H1 (cell line): Measurements from ENCODE around the gene CYP17A1. TPM values are rescaled to one million over a fixed set of nuclear protein-coding genes. Genes with fewer than 3 reads are reported as not detected.

ENCODE experiments used
- CTCF ChIA-PET: fragments of 300-600 bp; sonication (Branson Sonifier 250); formaldehyde crosslinking; loops from one replicate; lab custom pipeline; 2021; ENCODE audit not compliant: partially characterized antibody; lab: Charles Lee
- POLR2A ChIA-PET: fragments of 300-600 bp; sonication (Branson Sonifier 250); formaldehyde crosslinking; loops from one replicate; lab custom pipeline; 2021; ENCODE audit warnings: inconsistent platforms; ENCODE audit not compliant: partially characterized antibody; lab: Charles Lee
- DNase-seq, 2 experiments: peaks; one replicate each; pipeline versions ENCODE4 v3.0.0 to v3.0.0-alpha.2; 2010 to 2022; ENCODE audit warnings: low spot score in 2 of 2, low read depth in 1 of 2, mixed read lengths in 1 of 2
- FAIRE-seq: peaks from 2 replicates; lab custom pipeline; 2011; peaks lifted over from hg19 to GRCh38; lab: Jason Lieb, UNC
- H2AFZ ChIP-seq: 2 replicates; pipeline ENCODE4 v1.8.1; 2012; ENCODE audit warnings: low read length, inconsistent platforms
- H2AK5ac ChIP-seq: 2 replicates; pipeline ENCODE4 v1.6.1; 2013; ENCODE audit warnings: low read depth, low read length
- H2BK120ac ChIP-seq: replicated peaks from 2 replicates; pipeline ENCODE3; 2013; ENCODE audit warnings: low read depth, low read length, inconsistent platforms
- H2BK12ac ChIP-seq: 2 replicates; pipeline ENCODE4 v1.6.1; 2013; ENCODE audit warnings: low read depth, low read length
- H2BK15ac ChIP-seq: 2 replicates; pipeline ENCODE4 v1.6.1; 2013; ENCODE audit warnings: low read length
- H2BK20ac ChIP-seq: 2 replicates; pipeline ENCODE4 v1.6.1; 2013; ENCODE audit warnings: low read length
- H2BK5ac ChIP-seq: 2 replicates; pipeline ENCODE4 v1.6.1; 2013; ENCODE audit warnings: low read depth, low read length
- H3K14ac ChIP-seq: 2 replicates; pipeline ENCODE4 v1.6.1; 2013; ENCODE audit warnings: inconsistent platforms; ENCODE audit not compliant: insufficient read length
- H3K18ac ChIP-seq: 2 replicates; pipeline ENCODE4 v1.6.1; 2013; ENCODE audit warnings: low read length; ENCODE audit errors: extremely low read depth
- H3K23ac ChIP-seq: 2 replicates; pipeline ENCODE4 v1.6.1; 2013; ENCODE audit warnings: inconsistent platforms; ENCODE audit not compliant: insufficient read length
- H3K23me2 ChIP-seq: 2 replicates; pipeline ENCODE4 v1.6.1; 2013; ENCODE audit warnings: low read depth, low read length
- H3K27ac ChIP-seq: 2 replicates; pipeline ENCODE4 v1.6.1; 2011; ENCODE audit warnings: low read depth, low read length, inconsistent platforms
- H3K27me3 ChIP-seq, 4 experiments: replicated peaks in 1 of 4; 1 replicate in 1 of 4; 2 replicates in 3 of 4; pipeline versions ENCODE4 v1.6.1 to v1.8.1; 2011 to 2013; ENCODE audit warnings: low read length in 3 of 4, mild to moderate bottlenecking in 3 of 4, inconsistent platforms in 2 of 4, mixed read lengths in 2 of 4, moderate library complexity in 1 of 4; ENCODE audit not compliant: control insufficient read depth in 3 of 4, insufficient read depth in 3 of 4; ENCODE audit errors: extremely low read depth in 1 of 4
- H3K36me3 ChIP-seq, 4 experiments: 2 replicates each; pipeline versions ENCODE4 v1.6.1 to v1.8.1; 2011 to 2013; ENCODE audit warnings: mild to moderate bottlenecking in 4 of 4, low read length in 3 of 4, moderate library complexity in 2 of 4, control low read depth in 1 of 4, inconsistent platforms in 1 of 4; ENCODE audit not compliant: insufficient read depth in 4 of 4, control insufficient read depth in 2 of 4
- H3K4ac ChIP-seq: replicated peaks from 2 replicates; pipeline ENCODE3; 2013; ENCODE audit warnings: low read length, low read depth, mixed read lengths, inconsistent platforms; ENCODE audit not compliant: insufficient read length
- H3K4me1 ChIP-seq, 4 experiments: replicated peaks in 1 of 4; 1 replicate in 1 of 4; 2 replicates in 3 of 4; pipeline versions ENCODE4 v1.6.1 to v1.8.1; 2011 to 2013; ENCODE audit warnings: low read length in 3 of 4, inconsistent platforms in 2 of 4, mixed read lengths in 1 of 4; ENCODE audit not compliant: insufficient read depth in 4 of 4, control insufficient read depth in 3 of 4
- H3K4me2 ChIP-seq, 2 experiments: 2 replicates each; pipeline versions ENCODE4 v1.6.1 to v1.8.1; 2011 to 2013; ENCODE audit warnings: low read depth in 2 of 2, low read length in 2 of 2, control low read depth in 1 of 2, inconsistent platforms in 1 of 2, mild to moderate bottlenecking in 1 of 2; ENCODE audit not compliant: insufficient read depth in 1 of 2
- H3K4me3 ChIP-seq, 4 experiments: fragments of 200-600, 300-600 bp in 1 of 4; sonication (generic), shearing (Covaris generic), sonication (Bioruptor Twin) in 1 of 4; 2 replicates each; pipeline versions ENCODE4 v1.5.1 to v1.8.1; 2011 to 2016; ENCODE audit warnings: low read length in 4 of 4, low read depth in 3 of 4, control low read depth in 2 of 4, inconsistent platforms in 2 of 4, mild to moderate bottlenecking in 2 of 4, mixed read lengths in 1 of 4, moderate library complexity in 1 of 4; ENCODE audit not compliant: insufficient read depth in 2 of 4; ENCODE audit errors: extremely low read depth in 1 of 4
- H3K56ac ChIP-seq: replicated peaks from 2 replicates; pipeline ENCODE3; 2013; ENCODE audit warnings: low read depth, mild to moderate bottlenecking, mixed read lengths, low read length, inconsistent platforms; ENCODE audit not compliant: insufficient read length
- H3K79me1 ChIP-seq: 2 replicates; pipeline ENCODE4 v1.6.1; 2013; ENCODE audit warnings: low read depth, low read length, control low read depth
- H3K79me2 ChIP-seq, 2 experiments: 2 replicates each; pipeline versions ENCODE4 v1.6.1 to v1.8.1; 2012 to 2013; ENCODE audit warnings: low read length in 2 of 2, mild to moderate bottlenecking in 2 of 2, inconsistent platforms in 1 of 2; ENCODE audit not compliant: insufficient read depth in 2 of 2, control insufficient read depth in 1 of 2
- H3K9ac ChIP-seq, 4 experiments: replicated peaks in 1 of 4; 1 replicate in 1 of 4; 2 replicates in 3 of 4; pipeline versions ENCODE4 v1.6.1 to v1.8.1; 2011 to 2013; ENCODE audit warnings: low read depth in 3 of 4, low read length in 3 of 4, control low read depth in 2 of 4, mild to moderate bottlenecking in 2 of 4, moderate library complexity in 2 of 4, inconsistent platforms in 1 of 4; ENCODE audit errors: extremely low read depth in 1 of 4
- H3K9me3 ChIP-seq, 2 experiments: 2 replicates each; pipeline versions ENCODE4 v1.6.1 to v1.8.1; 2012 to 2013; ENCODE audit warnings: mild to moderate bottlenecking in 2 of 2, moderate library complexity in 2 of 2, control low read depth in 1 of 2, inconsistent platforms in 1 of 2, low read depth in 1 of 2, low read length in 1 of 2, mixed read lengths in 1 of 2; ENCODE audit not compliant: insufficient read depth in 2 of 2
- H4K20me1 ChIP-seq, 2 experiments: replicated peaks in 1 of 2; 2 replicates each; pipeline versions ENCODE3 to v1.8.1; 2011 to 2013; ENCODE audit warnings: inconsistent platforms in 2 of 2, low read length in 2 of 2, mild to moderate bottlenecking in 1 of 2; ENCODE audit not compliant: insufficient read depth in 2 of 2, control insufficient read depth in 1 of 2
- H4K5ac ChIP-seq: 2 replicates; pipeline ENCODE4 v1.6.1; 2013; ENCODE audit warnings: low read length, low read depth, mixed read lengths, inconsistent platforms; ENCODE audit not compliant: insufficient read length
- H4K8ac ChIP-seq: 2 replicates; pipeline ENCODE4 v1.8.0; 2013; ENCODE audit warnings: mild to moderate bottlenecking, moderate library complexity, low read length, inconsistent platforms; ENCODE audit not compliant: insufficient read depth; ENCODE audit errors: extremely low read depth
- H4K91ac ChIP-seq: replicated peaks from 2 replicates; pipeline ENCODE3; 2013; ENCODE audit warnings: low read length, mixed read lengths, inconsistent platforms; ENCODE audit not compliant: insufficient read length
- CBX5 ChIP-seq: fragments of 300-800, 300-1000 bp; sonication (generic); IDR thresholded peaks from 2 replicates; pipeline ENCODE4 v1.7.1; 2016; ENCODE audit warnings: antibody characterized with exemption, low read length, low read depth
- CTBP2 ChIP-seq: IDR thresholded peaks from 2 replicates; pipeline ENCODE4 v1.7.0; 2011; ENCODE audit warnings: borderline replicate concordance, mild to moderate bottlenecking, moderate library complexity, mixed read lengths, low read length; ENCODE audit not compliant: insufficient read depth, insufficient read length
- MAFK ChIP-seq: IDR thresholded peaks from 2 replicates; pipeline ENCODE4 v1.6.1; 2012; ENCODE audit warnings: low read depth, mild to moderate bottlenecking, improper control_type of control experiment, low read length
- NANOG ChIP-seq: IDR thresholded peaks from 2 replicates; pipeline ENCODE4 v1.6.1; 2011; ENCODE audit warnings: low read length, low read depth, mild to moderate bottlenecking, inconsistent platforms; ENCODE audit not compliant: insufficient read depth, poor library complexity, severe bottlenecking
- POLR2AphosphoS5 ChIP-seq: IDR thresholded peaks from 2 replicates; pipeline ENCODE4 v1.6.1; 2011; ENCODE audit warnings: low read depth, low read length
- SP2 ChIP-seq: IDR thresholded peaks from 2 replicates; pipeline ENCODE4 v1.6.1; 2012; ENCODE audit warnings: mild to moderate bottlenecking, low read length, inconsistent platforms
- TAF1 ChIP-seq: IDR thresholded peaks from 2 replicates; pipeline ENCODE4 v1.6.1; 2011; ENCODE audit warnings: mild to moderate bottlenecking, low read depth, low read length
- ZNF274 ChIP-seq: IDR thresholded peaks from 2 replicates; pipeline ENCODE4 v1.7.0; 2012; ENCODE audit warnings: low read length, borderline replicate concordance; ENCODE audit errors: extremely low read depth
- WGBS, 2 experiments: shearing (Covaris generic) in 1 of 2; methylation state at CpG; one replicate each; pipeline versions ENCODE4 v1.1.6 to v1.1.7; 2013 to 2015; ENCODE audit warnings: low lambda C conversion rate in 2 of 2, mixed read lengths in 2 of 2, inconsistent platforms in 1 of 2, low coverage in 1 of 2, missing lambda C conversion rate in 1 of 2; ENCODE audit not compliant: insufficient replicate concordance in 2 of 2, insufficient coverage in 1 of 2, insufficient read length in 1 of 2; ENCODE audit errors: extremely low coverage in 1 of 2, missing lambda C conversion rate in 1 of 2; 5-methylcytosine and 5-hydroxymethylcytosine counted together
- polyA plus RNA-seq, 7 experiments: library from polyadenylated mRNA; depleted of rRNA in 3 of 7; stranded (reverse) in 5 of 7; unstranded in 2 of 7; fragments of >200 nt in 5 of 7; fragments of 200-250 nt in 2 of 7; gene quantifications; 1 replicate in 5 of 7; 2 replicates in 1 of 7; 4 replicates in 1 of 7; pipeline versions ENCODE4 v1.2.1 to v1.2.3, GENCODE V29; 2011 to 2013; ENCODE audit warnings: missing spikeins in 2 of 7, mixed read lengths in 2 of 7
- total RNA-seq: library from RNA; stranded (reverse); fragmentation: NEBNext Ultra II Directional; extraction: Animal tissue kit (Norgen Biotek cat#: 25700); gene quantifications from 2 replicates; pipeline ENCODE4 v1.2.1, GENCODE V29; 2021
- TF ChIP-seq, protein P1 (sequence below): IDR thresholded peaks from 2 replicates; pipeline ENCODE4 v1.6.1; 2012; ENCODE audit warnings: low read length, inconsistent platforms
- TF ChIP-seq, protein P2 (sequence below), 3 experiments: IDR thresholded peaks; 1 replicate in 2 of 3; 2 replicates in 1 of 3; pipeline versions ENCODE4 v1.5.1 to v1.6.1; 2011; ENCODE audit warnings: low read length in 3 of 3, mild to moderate bottlenecking in 3 of 3, inconsistent platforms in 2 of 3, low read depth in 1 of 3, moderate library complexity in 1 of 3; ENCODE audit not compliant: insufficient read depth in 1 of 3; ENCODE audit errors: control extremely low read depth in 1 of 3

Gene CYP17A1
- total and polyA plus RNA-seq, 2 of the 8 experiments (the other 6 are each of a cell fraction or from before 2014, with no cell fraction given), result not detected

DNA sequence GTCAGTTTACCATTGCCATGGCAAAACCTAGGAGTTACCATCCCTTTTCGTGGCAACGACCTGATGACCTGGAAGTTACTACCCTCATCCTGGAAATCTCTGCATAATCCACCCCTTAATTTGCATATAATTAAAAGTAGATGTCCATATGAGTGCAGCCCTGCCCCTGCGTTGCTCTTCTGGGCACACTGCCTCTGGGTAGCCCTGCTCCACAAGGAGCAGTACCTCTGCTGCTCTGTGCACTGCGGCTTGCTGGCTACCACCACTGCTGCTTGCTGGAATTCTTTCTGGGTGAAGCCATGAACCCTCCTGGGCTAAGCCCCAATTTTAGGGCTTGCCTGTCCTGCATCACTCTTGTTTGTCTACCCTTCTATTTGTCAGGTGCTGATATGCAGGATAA lies 12.5 kb downstream of the CYP17A1 start:
- H2BK5ac ChIP-seq, result no peak overlapping the region
- H3K56ac ChIP-seq, result no peak overlapping the region
- H3K4me1 ChIP-seq, result no peaks in the 10 kb centered on the region; a peak in 2 of 7 replicates
- no peaks in the 10 kb centered on the region for H3K23me2 ChIP-seq
- ChIA-PET CTCF (interaction anchor here (1.4 kb wide), 1 partner anchor 77 kb away, joined by 5 read pairs; no protein-coding TSS in a partner anchor), POLR2A (no interaction called here)
- no peaks in the 10 kb centered on the region for H3K36me3 ChIP-seq
- H3K14ac ChIP-seq, result no peak overlapping the region
- H2AK5ac ChIP-seq, result no peak overlapping the region
- H2BK15ac ChIP-seq, result no peak overlapping the region
- no peak overlapping the region for H3K4me3 ChIP-seq
- H4K20me1 ChIP-seq, result no peaks in the 10 kb centered on the region
- H3K23ac ChIP-seq, result no peak overlapping the region
- DNase-seq (no peak), FAIRE-seq (no peak)
- no peaks in the 10 kb centered on the region for H3K27me3 ChIP-seq
- H2BK20ac ChIP-seq, result no peak overlapping the region
- no peaks in the 10 kb centered on the region for H3K79me1 ChIP-seq
- H4K8ac ChIP-seq, result no peak overlapping the region
- peaks cover 4 to 11% of the 10 kb centered on the region in 2 experiments; a peak in 2 of 4 replicates for H3K9me3 ChIP-seq
- H4K91ac ChIP-seq, result no peak overlapping the region
- no peak overlapping the region for H3K4ac ChIP-seq
- 92% methylated on average over 4 of the region's 4 CpGs; no CpG with 5 or more reads in 1 of the 2 experiments for WGBS, 2 experiments
- H3K4me2 ChIP-seq, result no peak overlapping the region
- no peak overlapping the region for H2BK12ac ChIP-seq
- H2AFZ ChIP-seq, result no peak overlapping the region
- no peak overlapping the region for H4K5ac ChIP-seq
- H3K18ac ChIP-seq, result no peak overlapping the region
- no peak overlapping the region for H3K9ac ChIP-seq
- H3K27ac ChIP-seq, result no peak overlapping the region
- no peaks in the 10 kb centered on the region for H3K79me2 ChIP-seq
- H2BK120ac ChIP-seq, result no peak overlapping the region
- TF ChIP-seq SP2, result no peak
- TF ChIP-seq, protein P1, sequence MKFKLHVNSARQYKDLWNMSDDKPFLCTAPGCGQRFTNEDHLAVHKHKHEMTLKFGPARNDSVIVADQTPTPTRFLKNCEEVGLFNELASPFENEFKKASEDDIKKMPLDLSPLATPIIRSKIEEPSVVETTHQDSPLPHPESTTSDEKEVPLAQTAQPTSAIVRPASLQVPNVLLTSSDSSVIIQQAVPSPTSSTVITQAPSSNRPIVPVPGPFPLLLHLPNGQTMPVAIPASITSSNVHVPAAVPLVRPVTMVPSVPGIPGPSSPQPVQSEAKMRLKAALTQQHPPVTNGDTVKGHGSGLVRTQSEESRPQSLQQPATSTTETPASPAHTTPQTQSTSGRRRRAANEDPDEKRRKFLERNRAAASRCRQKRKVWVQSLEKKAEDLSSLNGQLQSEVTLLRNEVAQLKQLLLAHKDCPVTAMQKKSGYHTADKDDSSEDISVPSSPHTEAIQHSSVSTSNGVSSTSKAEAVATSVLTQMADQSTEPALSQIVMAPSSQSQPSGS, result no peak
- TF ChIP-seq TAF1, result no peak
- TF ChIP-seq POLR2AphosphoS5, result no peak
- TF ChIP-seq CTBP2, result no peak
- no peak for TF ChIP-seq CBX5
- TF ChIP-seq, protein P2, sequence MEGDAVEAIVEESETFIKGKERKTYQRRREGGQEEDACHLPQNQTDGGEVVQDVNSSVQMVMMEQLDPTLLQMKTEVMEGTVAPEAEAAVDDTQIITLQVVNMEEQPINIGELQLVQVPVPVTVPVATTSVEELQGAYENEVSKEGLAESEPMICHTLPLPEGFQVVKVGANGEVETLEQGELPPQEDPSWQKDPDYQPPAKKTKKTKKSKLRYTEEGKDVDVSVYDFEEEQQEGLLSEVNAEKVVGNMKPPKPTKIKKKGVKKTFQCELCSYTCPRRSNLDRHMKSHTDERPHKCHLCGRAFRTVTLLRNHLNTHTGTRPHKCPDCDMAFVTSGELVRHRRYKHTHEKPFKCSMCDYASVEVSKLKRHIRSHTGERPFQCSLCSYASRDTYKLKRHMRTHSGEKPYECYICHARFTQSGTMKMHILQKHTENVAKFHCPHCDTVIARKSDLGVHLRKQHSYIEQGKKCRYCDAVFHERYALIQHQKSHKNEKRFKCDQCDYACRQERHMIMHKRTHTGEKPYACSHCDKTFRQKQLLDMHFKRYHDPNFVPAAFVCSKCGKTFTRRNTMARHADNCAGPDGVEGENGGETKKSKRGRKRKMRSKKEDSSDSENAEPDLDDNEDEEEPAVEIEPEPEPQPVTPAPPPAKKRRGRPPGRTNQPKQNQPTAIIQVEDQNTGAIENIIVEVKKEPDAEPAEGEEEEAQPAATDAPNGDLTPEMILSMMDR (IDR thresholded peaks at IDR 0.05; ENCODE audit: control extremely low read depth in 1 of 3, insufficient read depth in 1 of 3, low read depth in 1 of 3, low read length in 3 of 3), result no peak
- no peak for TF ChIP-seq ZNF274
- no peak for TF ChIP-seq MAFK
- TF ChIP-seq NANOG, result no peak
